DOHH2 (cell line): Measurements from ENCODE around the gene SSH2.
A peak's percentile ranks its signal among the peaks of the same experiment; 100 is the strongest.

Experiments
- H3F3A ChIP-seq: fragments of 200-600 bp; sonication (generic), shearing (Covaris generic); 2 replicates; pipeline ENCODE4 v1.6.0; 2016; ENCODE audit warnings: antibody characterized with exemption, mild to moderate bottlenecking; ENCODE audit not compliant: control insufficient read depth, insufficient read depth
- H3K27ac ChIP-seq: fragments of 200-600 bp; sonication (generic); 2 replicates; pipeline ENCODE4 v1.5.1; 2014; ENCODE audit warnings: low read depth, mild to moderate bottlenecking, low read length, moderate library complexity
- H3K27me3 ChIP-seq: fragments of 200-600 bp; sonication (generic); 2 replicates; pipeline ENCODE4 v1.6.1; 2014; ENCODE audit warnings: mild to moderate bottlenecking, low read length, mixed read lengths; ENCODE audit not compliant: control insufficient read depth
- H3K36me3 ChIP-seq: fragments of 200-600 bp; sonication (generic); 2 replicates; pipeline ENCODE4 v1.6.1; 2014; ENCODE audit warnings: mild to moderate bottlenecking, low read length, moderate library complexity, mixed read lengths; ENCODE audit not compliant: control insufficient read depth
- H3K4me1 ChIP-seq: fragments of 200-600 bp; sonication (generic); 2 replicates; pipeline ENCODE4 v1.6.1; 2014; ENCODE audit warnings: mild to moderate bottlenecking, low read length, mixed read lengths; ENCODE audit not compliant: control insufficient read depth
- H3K4me2 ChIP-seq: fragments of 200-600 bp; sonication (generic); 2 replicates; pipeline ENCODE4 v1.6.0; 2014; ENCODE audit warnings: mild to moderate bottlenecking, low read length, moderate library complexity
- H3K4me3 ChIP-seq: fragments of 200-600 bp; sonication (generic); 2 replicates; pipeline ENCODE4 v1.5.1; 2014; ENCODE audit warnings: mild to moderate bottlenecking, low read length, mixed read lengths
- H3K79me2 ChIP-seq: fragments of 200-600 bp; sonication (generic); 2 replicates; pipeline ENCODE4 v1.6.1; 2014; ENCODE audit warnings: mild to moderate bottlenecking, low read length, mixed read lengths; ENCODE audit not compliant: control insufficient read depth
- H3K9me2 ChIP-seq: fragments of 200-600 bp; sonication (generic); replicated peaks from 2 replicates; pipeline ENCODE4 v1.6.1; 2014; ENCODE audit warnings: mild to moderate bottlenecking, low read length, mixed read lengths; ENCODE audit not compliant: control insufficient read depth
- H3K9me3 ChIP-seq: fragments of 200-600 bp; sonication (generic); 2 replicates; pipeline ENCODE4 v1.6.1; 2014; ENCODE audit warnings: antibody characterized with exemption, low read length, mixed read lengths; ENCODE audit not compliant: control insufficient read depth, insufficient read depth
- H4K20me1 ChIP-seq: fragments of 200-600 bp; sonication (generic); 2 replicates; pipeline ENCODE4 v1.6.0; 2014; ENCODE audit warnings: low read depth, mild to moderate bottlenecking, antibody characterized with exemption, low read length, moderate library complexity; ENCODE audit not compliant: control insufficient read depth, insufficient read depth
- EZH2phosphoT487 ChIP-seq: fragments of 200-600 bp; sonication (generic); IDR thresholded peaks from 2 replicates; pipeline ENCODE4 v1.6.1; 2017; ENCODE audit warnings: borderline replicate concordance, mild to moderate bottlenecking, antibody characterized with exemption, low read length, moderate library complexity, mixed read lengths
- TF ChIP-seq, protein P1 (sequence below): fragments of 200-600 bp; sonication (generic); IDR thresholded peaks from one replicate; pipeline ENCODE4 v1.5.1; 2014; ENCODE audit warnings: antibody characterized with exemption, mild to moderate bottlenecking, low read depth, low read length; ENCODE audit not compliant: poor library complexity, severe bottlenecking

The SSH2 gene

GRCh38 chr17:29778956-29779811 is 150.8 kb downstream of the SSH2 start:
- H3K36me3 ChIP-seq, result 0 out of 2 replicates have a peak, but pooled peaks cover 8% of the 10 kb centered on the region

GRCh38 chr17:29777663-29778062 is 152.4 kb downstream of the SSH2 start:
- Histone ChIP-seq H3K27me3 (no peaks in the 10 kb centered on the region), H3K9me3 (no peaks in the 10 kb centered on the region), H3K4me1 (peaks cover 14% of the 10 kb centered on the region), H3K4me2 (no peak overlapping the region), H3F3A (0 out of 2 replicates have a peak, but pooled peaks cover 2% of the 10 kb centered on the region), H3K9me2 (no peaks in the 10 kb centered on the region), H4K20me1 (no peaks in the 10 kb centered on the region), H3K27ac (no peak overlapping the region), H3K79me2 (no peaks in the 10 kb centered on the region), H3K36me3 (0 out of 2 replicates have a peak, but pooled peaks cover 8% of the 10 kb centered on the region), H3K4me3 (no peak overlapping the region)
- TF ChIP-seq, protein P1, sequence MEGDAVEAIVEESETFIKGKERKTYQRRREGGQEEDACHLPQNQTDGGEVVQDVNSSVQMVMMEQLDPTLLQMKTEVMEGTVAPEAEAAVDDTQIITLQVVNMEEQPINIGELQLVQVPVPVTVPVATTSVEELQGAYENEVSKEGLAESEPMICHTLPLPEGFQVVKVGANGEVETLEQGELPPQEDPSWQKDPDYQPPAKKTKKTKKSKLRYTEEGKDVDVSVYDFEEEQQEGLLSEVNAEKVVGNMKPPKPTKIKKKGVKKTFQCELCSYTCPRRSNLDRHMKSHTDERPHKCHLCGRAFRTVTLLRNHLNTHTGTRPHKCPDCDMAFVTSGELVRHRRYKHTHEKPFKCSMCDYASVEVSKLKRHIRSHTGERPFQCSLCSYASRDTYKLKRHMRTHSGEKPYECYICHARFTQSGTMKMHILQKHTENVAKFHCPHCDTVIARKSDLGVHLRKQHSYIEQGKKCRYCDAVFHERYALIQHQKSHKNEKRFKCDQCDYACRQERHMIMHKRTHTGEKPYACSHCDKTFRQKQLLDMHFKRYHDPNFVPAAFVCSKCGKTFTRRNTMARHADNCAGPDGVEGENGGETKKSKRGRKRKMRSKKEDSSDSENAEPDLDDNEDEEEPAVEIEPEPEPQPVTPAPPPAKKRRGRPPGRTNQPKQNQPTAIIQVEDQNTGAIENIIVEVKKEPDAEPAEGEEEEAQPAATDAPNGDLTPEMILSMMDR, result no peak
- TF ChIP-seq EZH2phosphoT487, result no peak

More at GRCh38 chr17:29778956-29779811, 150.8 kb downstream of the SSH2 start:
- TF ChIP-seq, protein P1, result peak; percentile 85
- TF ChIP-seq EZH2phosphoT487, result no peak
- Histone ChIP-seq H3K79me2 (no peaks in the 10 kb centered on the region), H3K9me3 (no peaks in the 10 kb centered on the region), H4K20me1 (no peaks in the 10 kb centered on the region), H3K9me2 (no peaks in the 10 kb centered on the region), H3K27ac (peak overlapping the region; percentile 18; the same call in 1 of the 2 replicates), H3K4me2 (peak overlapping the region; percentile 55), H3K4me1 (peaks cover 10% of the 10 kb centered on the region), H3K4me3 (peak overlapping the region; percentile 19), H3F3A (no peaks in the 10 kb centered on the region), H3K27me3 (no peaks in the 10 kb centered on the region)

GRCh38 chr17:29776026-29776425 is 154.0 kb downstream of the SSH2 start:
- H3K4me3 ChIP-seq, result no peak overlapping the region
- TF ChIP-seq, protein P1, result no peak
- no peak for TF ChIP-seq EZH2phosphoT487

More at GRCh38 chr17:29776026-29776425, 154.0 kb downstream of the SSH2 start:
- no peak overlapping the region for H3K27ac ChIP-seq
- H3K4me2 ChIP-seq, result no peak overlapping the region
- H4K20me1 ChIP-seq, result no peaks in the 10 kb centered on the region
- H3K36me3 ChIP-seq, result 0 out of 2 replicates have a peak, but pooled peaks cover 10% of the 10 kb centered on the region
- H3K79me2 ChIP-seq, result no peaks in the 10 kb centered on the region
- H3K9me3 ChIP-seq, result no peaks in the 10 kb centered on the region
- no peaks in the 10 kb centered on the region for H3K27me3 ChIP-seq
- H3K4me1 ChIP-seq, result peaks cover 31% of the 10 kb centered on the region
- H3F3A ChIP-seq, result peaks cover 5% of the 10 kb centered on the region
- no peaks in the 10 kb centered on the region for H3K9me2 ChIP-seq
